Suprapubic skin (tissue), 4 donors: ENCODE results near the gene MYOM1. TPM values are rescaled to one million over a fixed set of nuclear protein-coding genes. Genes with fewer than 3 reads are reported as not detected.

Experiments
- DNase-seq, 2 donors: peaks; one replicate each; pipeline ENCODE4 v3.0.0-alpha.2; 2019; ENCODE audit warnings: low spot score in 2 of 2
- H3K27ac ChIP-seq: fragments of 200-600 bp; sonication (generic); one replicate; pipeline ENCODE4 v1.5.1; 2019
- H3K27me3 ChIP-seq: fragments of 200-600 bp; sonication (generic); one replicate; pipeline ENCODE4 v1.5.1; 2019
- H3K36me3 ChIP-seq: fragments of 200-600 bp; sonication (generic); one replicate; pipeline ENCODE4 v1.5.1; 2019
- H3K4me1 ChIP-seq: fragments of 200-600 bp; sonication (generic); one replicate; pipeline ENCODE4 v1.5.1; 2019
- H3K4me3 ChIP-seq: fragments of 200-600 bp; sonication (generic); one replicate; pipeline ENCODE4 v1.5.1; 2019; ENCODE audit warnings: mild to moderate bottlenecking
- H3K9me3 ChIP-seq: fragments of 200-600 bp; sonication (generic); one replicate; pipeline ENCODE4 v1.5.1; 2019
- EP300 ChIP-seq: sonication (generic); formaldehyde crosslinking; IDR thresholded peaks from one replicate; pipeline ENCODE4 v1.6.1; 2017; ENCODE audit warnings: antibody characterized with exemption
- POLR2A ChIP-seq, 2 donors: fragments of 450-650 bp; IDR thresholded peaks; one replicate each; pipeline ENCODE4 v1.6.1; 2017; ENCODE audit warnings: antibody characterized with exemption in 2 of 2, mild to moderate bottlenecking in 2 of 2, moderate library complexity in 2 of 2
- POLR2AphosphoS5 ChIP-seq, 3 donors: sonication (generic); formaldehyde crosslinking; IDR thresholded peaks; one replicate each; pipeline ENCODE4 v1.6.1; 2017; ENCODE audit warnings: antibody characterized with exemption in 3 of 3
- WGBS: methylation state at CpG from one replicate; pipeline ENCODE4 v1.1.5; 2018; 5-methylcytosine and 5-hydroxymethylcytosine counted together
- total RNA-seq, 4 donors: library from RNA; depleted of rRNA; stranded (reverse); fragments of >200 nt; gene quantifications; one replicate each; pipeline ENCODE4 v1.1.0, GENCODE V29; 2016
- TF ChIP-seq, protein P1 (sequence below), 2 donors: fragments of 200-600 bp in 1 of 2; fragments of 450-650 bp in 1 of 2; sonication (generic) in 1 of 2; IDR thresholded peaks; one replicate each; pipeline ENCODE4 v1.5.1; 2016 to 2019; ENCODE audit warnings: antibody characterized with exemption in 2 of 2, mild to moderate bottlenecking in 1 of 2, moderate library complexity in 1 of 2

MYOM1 gene
- total RNA-seq, 4 donors from 2014 or later = 0.99 to 2.1 (median 1.6) TPM

DNA sequence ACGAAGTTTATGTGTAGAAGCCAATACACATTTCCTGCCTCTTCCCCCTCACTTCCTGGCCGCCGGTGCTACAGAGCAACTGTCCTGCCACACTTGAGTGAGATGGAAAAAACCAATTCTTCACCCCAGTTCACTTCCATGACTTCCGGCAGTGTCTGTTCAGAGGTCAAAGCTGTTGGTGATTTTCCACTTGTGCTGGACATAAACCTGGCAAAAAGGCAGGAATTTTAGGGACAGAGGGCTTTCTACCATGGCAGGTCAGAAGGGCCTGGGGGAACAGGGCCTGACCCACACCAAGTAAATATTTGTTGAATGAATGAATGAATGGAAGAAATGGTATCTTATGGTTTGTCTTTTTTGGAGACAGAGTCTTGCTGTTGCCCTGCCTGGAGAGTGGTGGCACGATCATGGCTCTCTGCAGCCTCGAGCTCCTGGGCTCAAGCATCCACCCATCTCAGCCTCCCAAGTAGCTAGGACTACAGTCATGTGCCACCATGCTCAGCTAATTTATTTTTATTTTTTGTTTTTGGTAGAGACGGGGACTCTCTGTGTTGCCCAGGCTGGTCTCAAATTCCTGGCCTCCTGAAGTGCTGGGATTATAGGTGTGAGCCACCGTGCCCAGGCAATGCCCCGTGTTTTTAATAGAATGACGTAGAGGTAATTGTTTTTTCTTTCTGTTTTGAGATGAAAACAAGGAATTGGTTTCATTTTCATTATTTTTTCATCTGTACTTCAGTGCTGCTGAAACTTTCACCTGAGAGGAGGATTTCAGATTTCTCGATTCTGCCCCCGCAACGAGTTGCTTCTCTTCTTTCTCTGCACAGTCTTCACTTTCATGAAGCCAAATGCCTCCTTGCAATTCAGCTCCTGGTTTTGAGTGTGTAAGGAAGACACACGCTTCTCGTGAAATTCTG is 158.8 kb downstream of the MYOM1 start:
- DNase-seq = no peak
- peaks cover 13% of the 10 kb centered on the region for H3K4me1 ChIP-seq
- H3K27me3 ChIP-seq = no peaks in the 10 kb centered on the region
- H3K36me3 ChIP-seq = no peaks in the 10 kb centered on the region
- 82% methylated on average over 15 of the region's 15 CpGs for WGBS
- TF ChIP-seq POLR2A (IDR thresholded peaks at IDR 0.05) (no peak), POLR2AphosphoS5 (IDR thresholded peaks at IDR 0.05) (no peak), EP300 (no peak)
- TF ChIP-seq, protein P1, sequence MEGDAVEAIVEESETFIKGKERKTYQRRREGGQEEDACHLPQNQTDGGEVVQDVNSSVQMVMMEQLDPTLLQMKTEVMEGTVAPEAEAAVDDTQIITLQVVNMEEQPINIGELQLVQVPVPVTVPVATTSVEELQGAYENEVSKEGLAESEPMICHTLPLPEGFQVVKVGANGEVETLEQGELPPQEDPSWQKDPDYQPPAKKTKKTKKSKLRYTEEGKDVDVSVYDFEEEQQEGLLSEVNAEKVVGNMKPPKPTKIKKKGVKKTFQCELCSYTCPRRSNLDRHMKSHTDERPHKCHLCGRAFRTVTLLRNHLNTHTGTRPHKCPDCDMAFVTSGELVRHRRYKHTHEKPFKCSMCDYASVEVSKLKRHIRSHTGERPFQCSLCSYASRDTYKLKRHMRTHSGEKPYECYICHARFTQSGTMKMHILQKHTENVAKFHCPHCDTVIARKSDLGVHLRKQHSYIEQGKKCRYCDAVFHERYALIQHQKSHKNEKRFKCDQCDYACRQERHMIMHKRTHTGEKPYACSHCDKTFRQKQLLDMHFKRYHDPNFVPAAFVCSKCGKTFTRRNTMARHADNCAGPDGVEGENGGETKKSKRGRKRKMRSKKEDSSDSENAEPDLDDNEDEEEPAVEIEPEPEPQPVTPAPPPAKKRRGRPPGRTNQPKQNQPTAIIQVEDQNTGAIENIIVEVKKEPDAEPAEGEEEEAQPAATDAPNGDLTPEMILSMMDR (IDR thresholded peaks at IDR 0.05) = no peak
- H3K27ac ChIP-seq = no peak overlapping the region
- no peak overlapping the region for H3K4me3 ChIP-seq
- no peaks in the 10 kb centered on the region for H3K9me3 ChIP-seq

DNA sequence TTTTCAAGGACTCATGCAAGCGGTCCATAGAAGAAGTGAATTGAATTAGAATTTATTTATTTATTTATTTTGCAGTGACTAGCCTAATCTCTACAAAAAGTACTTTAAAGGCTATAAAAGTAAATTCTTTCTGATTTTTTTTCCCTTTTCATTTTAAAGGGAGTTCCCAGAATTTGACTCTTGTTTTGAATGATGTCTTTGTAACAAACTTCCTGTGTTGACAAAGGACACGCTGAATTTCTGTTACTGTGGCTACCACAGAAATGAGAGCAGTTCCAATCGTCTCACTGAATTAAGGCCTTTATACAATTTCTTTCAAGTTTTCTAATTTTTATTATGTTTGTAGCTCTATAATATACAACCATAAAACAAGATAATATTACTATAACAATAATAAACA is 160.5 kb downstream of the MYOM1 start:
- TF ChIP-seq, protein P1 (IDR thresholded peaks at IDR 0.05) = no peak
- TF ChIP-seq POLR2AphosphoS5 (IDR thresholded peaks at IDR 0.05) = no peak
- no peak for TF ChIP-seq POLR2A (IDR thresholded peaks at IDR 0.05)
- no peak for TF ChIP-seq EP300
- no peaks in the 10 kb centered on the region for H3K9me3 ChIP-seq
- no peaks in the 10 kb centered on the region for H3K36me3 ChIP-seq
- peaks cover 13% of the 10 kb centered on the region for H3K4me1 ChIP-seq
- no peak for DNase-seq
- H3K27ac ChIP-seq = peak overlapping the region; percentile 32
- H3K4me3 ChIP-seq = no peak overlapping the region
- H3K27me3 ChIP-seq = no peaks in the 10 kb centered on the region
- 64% methylated on average over 3 of the region's 3 CpGs for WGBS

DNA sequence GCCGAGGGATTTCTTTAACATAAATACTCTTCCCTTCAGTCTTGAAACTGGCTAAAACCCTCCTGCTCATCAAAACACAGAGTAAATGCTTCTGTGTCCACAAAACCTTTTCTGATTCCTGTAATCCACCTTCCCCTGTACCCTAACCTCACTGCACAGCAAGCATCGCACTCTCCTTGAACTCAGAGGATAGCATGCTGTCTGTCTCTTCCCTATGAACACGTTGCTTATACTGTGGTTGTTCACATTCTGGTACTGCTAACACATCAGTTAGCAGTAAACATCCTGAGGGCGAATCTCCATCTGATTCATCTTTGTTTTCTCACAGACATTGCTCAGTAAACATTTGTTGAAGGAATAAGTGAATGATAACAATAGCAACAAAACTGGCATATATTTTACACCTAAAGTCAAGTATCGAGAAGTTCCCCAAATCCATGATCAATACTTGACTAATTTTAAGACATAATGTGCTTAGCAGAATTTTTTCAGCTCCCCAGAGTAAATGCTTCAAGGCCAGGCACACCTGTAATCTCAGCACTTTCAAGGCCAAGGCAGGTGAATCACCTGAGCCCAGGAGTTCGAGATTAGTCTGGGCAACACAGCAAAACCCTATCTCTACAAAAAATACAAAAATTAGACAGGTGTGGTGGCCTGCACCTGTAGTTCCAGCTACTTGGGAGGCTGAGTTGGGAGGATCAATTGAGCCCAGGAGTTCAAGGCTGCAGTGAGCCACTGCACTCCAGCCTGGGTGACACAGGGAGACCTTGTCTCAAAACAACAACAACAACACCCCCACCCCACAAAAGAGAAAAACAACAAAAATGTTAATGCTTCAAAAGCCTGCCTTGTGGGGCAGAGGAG is 161.2 kb downstream of the MYOM1 start:
- peak overlapping the region; percentile 32 for H3K27ac ChIP-seq
- TF ChIP-seq POLR2A (IDR thresholded peaks at IDR 0.05) = no peak
- TF ChIP-seq, protein P1 (IDR thresholded peaks at IDR 0.05) = no peak
- no peak for TF ChIP-seq POLR2AphosphoS5 (IDR thresholded peaks at IDR 0.05)
- no peak for TF ChIP-seq EP300
- no peak overlapping the region for H3K4me3 ChIP-seq
- DNase-seq = no peak
- peaks cover 13% of the 10 kb centered on the region for H3K4me1 ChIP-seq
- 87% methylated on average over 6 of the region's 6 CpGs for whole genome bisulfite sequencing
- no peaks in the 10 kb centered on the region for H3K9me3 ChIP-seq
- H3K36me3 ChIP-seq = no peaks in the 10 kb centered on the region
- H3K27me3 ChIP-seq = no peaks in the 10 kb centered on the region

DNA sequence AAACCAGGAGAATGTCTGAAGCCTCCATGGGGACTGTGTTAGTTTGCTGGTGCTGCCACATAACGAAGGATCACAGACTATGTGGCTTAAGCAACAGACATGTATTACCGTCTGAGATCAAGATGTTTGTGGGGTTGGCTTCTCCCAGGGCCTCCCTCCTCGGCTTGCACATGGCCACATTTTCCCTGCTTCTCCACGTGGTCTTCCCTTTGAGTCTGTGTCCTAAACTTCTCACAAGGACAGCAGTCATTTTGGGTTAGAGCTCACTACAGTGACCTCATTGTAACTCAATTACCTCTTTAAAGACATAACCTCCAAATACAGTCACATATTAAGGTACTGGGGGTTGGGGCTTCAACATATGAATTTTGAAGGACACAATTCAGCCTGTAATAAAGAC is 162.2 kb downstream of the MYOM1 start:
- Histone ChIP-seq H3K36me3 (no peaks in the 10 kb centered on the region), H3K4me1 (peaks cover 5% of the 10 kb centered on the region), H3K27me3 (no peaks in the 10 kb centered on the region), H3K27ac (no peak overlapping the region), H3K4me3 (no peak overlapping the region), H3K9me3 (no peaks in the 10 kb centered on the region)
- 84% methylated on average over 4 of the region's 4 CpGs for WGBS
- no peak for TF ChIP-seq POLR2A (IDR thresholded peaks at IDR 0.05)
- TF ChIP-seq POLR2AphosphoS5 (IDR thresholded peaks at IDR 0.05) = no peak
- no peak for TF ChIP-seq EP300
- TF ChIP-seq, protein P1 (IDR thresholded peaks at IDR 0.05) = no peak
- DNase-seq = no peak

DNA sequence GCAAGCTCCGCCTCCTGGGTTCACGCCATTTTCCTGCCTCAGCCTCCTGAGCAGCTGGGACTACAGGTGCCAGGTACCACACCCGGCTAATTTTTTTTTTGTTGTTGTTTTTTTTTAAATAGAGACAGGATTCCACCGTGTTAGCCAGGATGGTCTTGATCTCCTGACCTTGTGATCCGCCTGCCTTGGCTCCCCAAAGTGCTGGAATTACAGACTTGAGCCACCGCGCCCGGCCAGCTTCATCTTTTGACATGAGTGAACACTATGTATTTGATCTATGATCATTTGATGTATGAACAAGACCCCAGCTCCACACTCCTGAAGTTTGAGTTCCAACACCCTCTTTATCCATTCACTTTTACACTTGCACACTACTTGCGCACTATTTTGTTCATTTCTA is 163.5 kb downstream of the MYOM1 start:
- Histone ChIP-seq H3K9me3 (no peaks in the 10 kb centered on the region), H3K27me3 (no peaks in the 10 kb centered on the region), H3K27ac (no peak overlapping the region), H3K36me3 (no peaks in the 10 kb centered on the region), H3K4me1 (peaks cover 4% of the 10 kb centered on the region), H3K4me3 (no peak overlapping the region)
- no peak for DNase-seq
- TF ChIP-seq POLR2AphosphoS5 (IDR thresholded peaks at IDR 0.05) (no peak), EP300 (no peak), POLR2A (IDR thresholded peaks at IDR 0.05) (no peak)
- TF ChIP-seq, protein P1 (IDR thresholded peaks at IDR 0.05) = no peak
- WGBS = 71% methylated on average over 9 of the region's 9 CpGs
